Muscle layer of colon (tissue), 2 donors: ENCODE data around the gene SCN7A.

Experiments used
- H3K27ac ChIP-seq: one replicate; pipeline ENCODE4 v1.7.0; 2013; ENCODE audit warnings: low read depth, mild to moderate bottlenecking, low read length, moderate library complexity
- H3K27me3 ChIP-seq, 2 donors: one replicate each; pipeline ENCODE4 v1.7.0; 2013; ENCODE audit warnings: low read length in 2 of 2, mild to moderate bottlenecking in 2 of 2; ENCODE audit not compliant: insufficient read depth in 2 of 2, control insufficient read depth in 1 of 2
- H3K36me3 ChIP-seq: one replicate; pipeline ENCODE4 v1.7.0; 2013; ENCODE audit warnings: mild to moderate bottlenecking, low read length; ENCODE audit not compliant: insufficient read depth
- H3K4me1 ChIP-seq: one replicate; pipeline ENCODE4 v1.7.0; 2013; ENCODE audit warnings: mild to moderate bottlenecking, low read length; ENCODE audit not compliant: insufficient read depth
- H3K4me3 ChIP-seq, 2 donors: one replicate each; pipeline ENCODE4 v1.7.0; 2013; ENCODE audit warnings: low read length in 2 of 2, low read depth in 1 of 2, mild to moderate bottlenecking in 1 of 2, moderate library complexity in 1 of 2
- H3K9ac ChIP-seq: one replicate; pipeline ENCODE4 v1.7.0; 2013; ENCODE audit warnings: low read length
- H3K9me3 ChIP-seq: one replicate; pipeline ENCODE4 v1.7.0; 2013; ENCODE audit warnings: mild to moderate bottlenecking, low read length
- donor health status: abdominal sarcoma.
- donor health status: Adenocarcinoma of cecum.

SCN7A gene

GRCh38 chr2:166449439-166449838, 44.6 kb downstream of the SCN7A start:
- Histone ChIP-seq H3K27ac (no peak overlapping the region), H3K4me3 (no peak overlapping the region), H3K36me3 (peaks cover 4% of the 10 kb centered on the region), H3K4me1 (no peaks in the 10 kb centered on the region), H3K27me3 (no peaks in the 10 kb centered on the region), H3K9ac (no peak overlapping the region), H3K9me3 (no peaks in the 10 kb centered on the region)

- Histone ChIP-seq H3K4me3 (no peak overlapping the region), H3K36me3 (peaks cover 10% of the 10 kb centered on the region), H3K9me3 (no peaks in the 10 kb centered on the region)
These were observed 45.9 kb downstream of the SCN7A start for GRCh38 chr2:166448106-166448505.

GRCh38 chr2:166444306-166444705, 49.7 kb downstream of the SCN7A start:
- no peak overlapping the region for H3K9ac ChIP-seq
- peaks cover 24% of the 10 kb centered on the region for H3K36me3 ChIP-seq
- H3K9me3 ChIP-seq: no peaks in the 10 kb centered on the region
- no peak overlapping the region for H3K4me3 ChIP-seq
- H3K27me3 ChIP-seq: no peaks in the 10 kb centered on the region
- H3K27ac ChIP-seq: no peak overlapping the region
- no peaks in the 10 kb centered on the region for H3K4me1 ChIP-seq

More at GRCh38 chr2:166448106-166448505, 45.9 kb downstream of the SCN7A start:
- H3K9ac ChIP-seq: no peak overlapping the region
- no peaks in the 10 kb centered on the region for H3K27me3 ChIP-seq
- H3K4me1 ChIP-seq: no peaks in the 10 kb centered on the region
- H3K27ac ChIP-seq: no peak overlapping the region

- Histone ChIP-seq H3K27ac (no peak overlapping the region), H3K9me3 (no peaks in the 10 kb centered on the region), H3K4me1 (no peaks in the 10 kb centered on the region)
These were observed 53.7 kb downstream of the SCN7A start for GRCh38 chr2:166440313-166440712.

GRCh38 chr2:166439078-166439477, 55.0 kb downstream of the SCN7A start:
- H3K4me1 ChIP-seq: no peaks in the 10 kb centered on the region
- no peaks in the 10 kb centered on the region for H3K9me3 ChIP-seq
- H3K27me3 ChIP-seq: no peaks in the 10 kb centered on the region
- peaks cover 30% of the 10 kb centered on the region for H3K36me3 ChIP-seq
- no peak overlapping the region for H3K4me3 ChIP-seq
- H3K9ac ChIP-seq: no peak overlapping the region
- no peak overlapping the region for H3K27ac ChIP-seq

More at GRCh38 chr2:166440313-166440712, 53.7 kb downstream of the SCN7A start:
- Histone ChIP-seq H3K4me3 (no peak overlapping the region), H3K9ac (no peak overlapping the region), H3K36me3 (peaks cover 30% of the 10 kb centered on the region), H3K27me3 (no peaks in the 10 kb centered on the region)

GRCh38 chr2:166436976-166437375, 57.1 kb downstream of the SCN7A start:
- H3K36me3 ChIP-seq: peaks cover 16% of the 10 kb centered on the region
- no peaks in the 10 kb centered on the region for H3K9me3 ChIP-seq
- H3K9ac ChIP-seq: no peak overlapping the region
- H3K27ac ChIP-seq: no peak overlapping the region
- H3K4me1 ChIP-seq: peaks cover 4% of the 10 kb centered on the region
- no peak overlapping the region for H3K4me3 ChIP-seq
- no peaks in the 10 kb centered on the region for H3K27me3 ChIP-seq

- no peak overlapping the region for H3K9ac ChIP-seq
- H3K4me3 ChIP-seq: no peak overlapping the region
- H3K4me1 ChIP-seq: peaks cover 4% of the 10 kb centered on the region
- H3K27ac ChIP-seq: no peak overlapping the region
- no peaks in the 10 kb centered on the region for H3K9me3 ChIP-seq
- H3K36me3 ChIP-seq: peaks cover 16% of the 10 kb centered on the region
- H3K27me3 ChIP-seq: no peaks in the 10 kb centered on the region
These were observed 57.9 kb downstream of the SCN7A start for GRCh38 chr2:166436189-166436588.

- no peak overlapping the region for H3K27ac ChIP-seq
These were observed 59.6 kb downstream of the SCN7A start for GRCh38 chr2:166434491-166434890.

GRCh38 chr2:166433457-166433856, 60.6 kb downstream of the SCN7A start:
- H3K4me3 ChIP-seq: no peak overlapping the region
- peaks cover 6% of the 10 kb centered on the region for H3K36me3 ChIP-seq
- H3K27ac ChIP-seq: no peak overlapping the region
- H3K27me3 ChIP-seq: no peaks in the 10 kb centered on the region
- H3K4me1 ChIP-seq: peaks cover 4% of the 10 kb centered on the region
- H3K9ac ChIP-seq: no peak overlapping the region
- no peaks in the 10 kb centered on the region for H3K9me3 ChIP-seq

More at GRCh38 chr2:166434491-166434890, 59.6 kb downstream of the SCN7A start:
- Histone ChIP-seq H3K36me3 (peaks cover 6% of the 10 kb centered on the region), H3K4me1 (peaks cover 4% of the 10 kb centered on the region), H3K9ac (no peak overlapping the region), H3K4me3 (no peak overlapping the region), H3K9me3 (no peaks in the 10 kb centered on the region), H3K27me3 (no peaks in the 10 kb centered on the region)

- Histone ChIP-seq H3K27ac (no peak overlapping the region), H3K27me3 (no peaks in the 10 kb centered on the region), H3K4me1 (peaks cover 4% of the 10 kb centered on the region), H3K36me3 (no peaks in the 10 kb centered on the region), H3K9me3 (no peaks in the 10 kb centered on the region), H3K4me3 (no peak overlapping the region), H3K9ac (no peak overlapping the region)
These were observed 61.7 kb downstream of the SCN7A start for GRCh38 chr2:166432331-166432730.

GRCh38 chr2:166424841-166425240, 69.2 kb downstream of the SCN7A start:
- peaks cover 10% of the 10 kb centered on the region for H3K4me1 ChIP-seq
- H3K9ac ChIP-seq: no peak overlapping the region
- no peaks in the 10 kb centered on the region for H3K9me3 ChIP-seq
- no peaks in the 10 kb centered on the region for H3K27me3 ChIP-seq
- no peak overlapping the region for H3K27ac ChIP-seq
- no peak overlapping the region for H3K4me3 ChIP-seq
- H3K36me3 ChIP-seq: peaks cover 7% of the 10 kb centered on the region

GRCh38 chr2:166419616-166419934, 74.5 kb downstream of the SCN7A start:
- H3K9me3 ChIP-seq: no peaks in the 10 kb centered on the region
- peaks cover 15% of the 10 kb centered on the region for H3K4me1 ChIP-seq
- H3K9ac ChIP-seq: no peak overlapping the region
- H3K27ac ChIP-seq: no peak overlapping the region
- no peaks in the 10 kb centered on the region for H3K36me3 ChIP-seq
- no peak overlapping the region for H3K4me3 ChIP-seq
- H3K27me3 ChIP-seq: no peaks in the 10 kb centered on the region
